Measurements from ENCODE around the gene TRABD2B.
A peak's percentile ranks its signal among the peaks of the same experiment; 100 is the strongest.

Gene TRABD2B

GRCh38 chr1:47972864-47973432, 24.2 kb downstream of the TRABD2B start:
- TF ChIP-seq REST (IDR thresholded peaks at IDR 0.05; ENCODE audit: low read depth) (no peak), USF1 (IDR thresholded peaks at IDR 0.05) (no peak), EP300 (IDR thresholded peaks at IDR 0.05; ENCODE audit: borderline replicate concordance) (no peak), MAX (IDR thresholded peaks at IDR 0.05) (no peak), TEAD4 (IDR thresholded peaks at IDR 0.05) (no peak), CREB1 (IDR thresholded peaks at IDR 0.05; ENCODE audit: low read depth) (no peak), YY1 (IDR thresholded peaks at IDR 0.05; ENCODE audit: low read depth) (no peak), CEBPB (IDR thresholded peaks at IDR 0.05) (peak; percentile 47; the same call in 1 of the 2 replicates)

- no peak for TF ChIP-seq TCF12 (IDR thresholded peaks at IDR 0.05; ENCODE audit: low read depth)
- no peak for TF ChIP-seq USF1 (IDR thresholded peaks at IDR 0.05)
- no peak for TF ChIP-seq EGR1 (IDR thresholded peaks at IDR 0.05)
- TF ChIP-seq ZBTB7A (IDR thresholded peaks at IDR 0.05; ENCODE audit: low read depth) = no peak
- no peak for TF ChIP-seq FOXM1 (IDR thresholded peaks at IDR 0.05; ENCODE audit: borderline replicate concordance, low read depth)
- no peak for TF ChIP-seq REST (IDR thresholded peaks at IDR 0.05; ENCODE audit: low read depth)
- TF ChIP-seq EP300 (IDR thresholded peaks at IDR 0.05; ENCODE audit: borderline replicate concordance) = no peak
- no peak for TF ChIP-seq TAF1 (IDR thresholded peaks at IDR 0.05; ENCODE audit: low read depth)
- TF ChIP-seq CEBPB (IDR thresholded peaks at IDR 0.05) = no peak
- TF ChIP-seq TEAD4 (IDR thresholded peaks at IDR 0.05) = no peak
- TF ChIP-seq RAD21 (IDR thresholded peaks at IDR 0.05; ENCODE audit: low read depth) = no peak
- TF ChIP-seq MAX (IDR thresholded peaks at IDR 0.05) = no peak
- TF ChIP-seq CREB1 (IDR thresholded peaks at IDR 0.05; ENCODE audit: low read depth) = no peak
- no peak for TF ChIP-seq NFIC (IDR thresholded peaks at IDR 0.05)
- TF ChIP-seq YY1 (IDR thresholded peaks at IDR 0.05; ENCODE audit: low read depth) = no peak
These were observed 25.6 kb downstream of the TRABD2B start for GRCh38 chr1:47971385-47972160.

GRCh38 chr1:47970882-47971281, 26.3 kb downstream of the TRABD2B start:
- no peak for TF ChIP-seq MAX (IDR thresholded peaks at IDR 0.05)
- TF ChIP-seq NFIC (IDR thresholded peaks at IDR 0.05) = no peak
- TF ChIP-seq TCF12 (IDR thresholded peaks at IDR 0.05; ENCODE audit: low read depth) = no peak
- TF ChIP-seq REST (IDR thresholded peaks at IDR 0.05; ENCODE audit: low read depth) = no peak
- no peak for TF ChIP-seq EP300 (IDR thresholded peaks at IDR 0.05; ENCODE audit: borderline replicate concordance)
- no peak for TF ChIP-seq TAF1 (IDR thresholded peaks at IDR 0.05; ENCODE audit: low read depth)
- TF ChIP-seq CEBPB (IDR thresholded peaks at IDR 0.05) = no peak
- no peak for TF ChIP-seq FOXM1 (IDR thresholded peaks at IDR 0.05; ENCODE audit: borderline replicate concordance, low read depth)
- no peak for TF ChIP-seq ZBTB7A (IDR thresholded peaks at IDR 0.05; ENCODE audit: low read depth)
- no peak for TF ChIP-seq RAD21 (IDR thresholded peaks at IDR 0.05; ENCODE audit: low read depth)
- no peak for TF ChIP-seq YY1 (IDR thresholded peaks at IDR 0.05; ENCODE audit: low read depth)
- TF ChIP-seq TEAD4 (IDR thresholded peaks at IDR 0.05) = no peak
- no peak for TF ChIP-seq CREB1 (IDR thresholded peaks at IDR 0.05; ENCODE audit: low read depth)
- TF ChIP-seq USF1 (IDR thresholded peaks at IDR 0.05) = no peak
- TF ChIP-seq EGR1 (IDR thresholded peaks at IDR 0.05) = no peak
